A204.1 (cell line): ENCODE measurements around the gene DHRS12.

Experiments used
- FAIRE-seq: peaks from 2 replicates; lab custom pipeline; 2012; peaks lifted over from hg19 to GRCh38; lab: Jason Lieb, UNC

DHRS12 gene

DNA sequence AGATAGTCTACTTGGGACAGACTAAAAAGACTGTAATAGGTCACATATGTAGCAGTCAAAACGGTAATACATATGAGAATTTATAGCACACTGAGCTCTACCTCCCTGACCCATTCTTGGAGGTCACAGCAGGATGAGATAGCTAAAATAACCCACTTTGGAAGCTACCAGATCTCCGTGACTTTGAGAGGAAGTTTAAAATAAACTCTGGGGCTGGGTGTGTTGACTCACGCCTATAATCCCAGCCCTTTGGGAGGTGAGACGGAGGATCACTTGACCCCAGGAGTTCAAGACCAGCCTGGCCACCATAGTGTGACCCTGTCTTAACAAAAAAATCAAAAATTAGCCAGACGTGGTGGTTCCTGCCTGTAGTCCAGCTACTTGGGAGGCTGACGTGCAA lies 45.3 kb downstream of the DHRS12 start:
- FAIRE-seq, result no peak

DNA sequence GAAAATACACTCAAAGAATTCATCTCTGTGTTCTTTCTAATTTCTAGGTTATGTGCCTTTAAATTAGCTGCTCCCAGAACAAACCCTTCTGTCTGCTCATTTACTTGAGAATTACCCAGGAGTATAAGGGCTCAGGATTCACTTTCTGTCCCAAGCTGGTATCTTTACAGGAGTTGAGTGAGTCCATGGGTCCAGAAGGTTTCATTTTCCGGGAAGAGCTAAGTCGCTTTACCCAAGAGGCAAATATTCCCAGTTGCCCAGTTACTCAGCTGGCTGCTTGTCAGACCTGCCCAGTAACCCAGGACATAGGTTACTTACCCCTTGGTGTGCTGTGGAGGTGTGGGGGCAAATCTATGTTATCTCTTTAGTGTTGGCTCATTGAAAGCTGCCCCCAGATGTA lies 47.3 kb downstream of the DHRS12 start:
- FAIRE-seq, result no peak

DNA sequence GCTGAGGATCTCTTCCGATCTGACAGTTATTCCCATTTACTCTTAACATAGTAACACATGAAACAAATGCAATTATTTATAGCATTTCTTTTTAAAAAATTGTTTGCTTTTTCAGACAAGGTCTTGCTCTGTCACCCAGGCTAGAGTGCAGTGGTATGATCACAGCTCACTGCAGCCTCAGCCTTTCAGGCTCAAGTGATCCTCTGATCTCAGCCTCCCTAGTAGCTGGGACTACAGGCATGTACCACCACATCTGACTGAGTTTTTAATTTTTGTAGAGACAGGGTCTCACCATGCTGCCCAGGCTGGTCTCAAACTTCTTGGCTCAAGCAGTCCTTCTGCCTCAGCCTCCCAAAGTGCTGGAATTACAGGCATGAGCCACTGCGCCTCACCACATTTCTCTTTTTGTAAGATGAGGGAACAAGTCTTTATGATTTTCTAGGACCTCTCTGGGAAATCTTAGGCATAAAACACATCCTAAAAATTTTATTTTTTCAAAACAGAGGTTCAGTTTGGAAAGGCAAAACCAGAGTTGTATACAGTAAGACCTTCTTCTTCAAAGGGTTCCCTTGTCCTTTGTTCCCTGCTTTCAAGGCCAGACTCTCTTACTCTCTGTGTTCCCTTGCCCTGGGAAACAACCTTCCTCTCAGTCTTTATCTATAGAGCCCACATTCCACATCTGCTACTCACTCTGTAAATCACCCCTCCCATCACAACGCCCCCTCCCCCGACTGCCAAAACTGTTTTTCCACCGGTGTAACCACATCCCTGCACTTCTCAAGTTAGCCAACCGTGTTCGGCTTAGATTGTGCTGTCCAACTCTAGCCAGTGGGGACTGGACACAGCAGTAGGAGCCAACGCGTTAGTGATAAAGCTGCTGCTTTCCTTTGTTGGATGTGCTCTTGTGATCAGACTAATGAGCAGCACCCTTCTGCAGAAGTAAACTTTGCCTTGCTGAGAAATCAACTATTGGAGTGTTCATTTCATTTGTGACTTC lies 56.2 kb downstream of the DHRS12 start:
- no peak for FAIRE-seq

DNA sequence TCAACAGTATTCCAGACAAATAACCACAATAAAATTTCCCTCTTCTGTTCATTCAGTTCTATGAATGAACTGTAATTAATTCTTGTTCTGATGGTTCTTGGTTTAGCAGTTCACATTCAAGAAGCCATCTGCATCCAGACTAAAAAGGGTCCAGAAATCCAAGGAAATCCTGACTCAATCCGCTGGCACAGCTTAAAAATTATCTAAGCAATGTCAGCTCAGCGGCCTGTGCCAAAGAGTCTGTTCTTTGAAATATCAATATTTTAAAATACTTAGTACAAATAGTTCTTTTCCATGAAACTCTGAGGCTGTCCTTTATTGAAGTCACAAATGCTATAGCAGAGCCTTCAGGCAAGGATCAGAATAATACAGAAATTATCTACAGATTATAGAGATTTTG lies 57.2 kb downstream of the DHRS12 start:
- FAIRE-seq, result no peak

DNA sequence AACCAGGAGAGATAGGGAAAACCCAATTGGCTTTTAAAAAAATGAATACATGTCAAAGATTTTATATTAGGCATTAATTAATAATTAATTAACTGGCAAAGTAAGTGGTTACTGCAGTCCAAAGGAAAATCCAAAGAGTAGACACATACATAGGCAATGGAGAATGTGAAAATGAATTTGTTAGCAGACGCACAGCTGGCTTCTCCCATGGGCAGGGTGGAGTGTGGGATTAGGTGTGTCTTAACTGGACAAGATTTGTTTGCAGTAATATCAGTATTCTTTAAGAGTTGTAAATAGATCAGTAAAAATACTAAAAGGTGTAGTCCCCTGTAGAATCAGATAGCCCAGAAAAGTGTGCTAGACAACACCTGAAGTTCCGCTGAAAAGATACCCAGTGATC lies 58.7 kb downstream of the DHRS12 start:
- no peak for FAIRE-seq

- FAIRE-seq, result no peak
Measured at GRCh38 chr13:51742611-51743010, 61.4 kb downstream of the DHRS12 start.

GRCh38 chr13:51742031-51742430 lies 61.9 kb downstream of the DHRS12 start:
- no peak for FAIRE-seq

- no peak for FAIRE-seq
Measured at GRCh38 chr13:51740698-51741097, 63.3 kb downstream of the DHRS12 start.

DNA sequence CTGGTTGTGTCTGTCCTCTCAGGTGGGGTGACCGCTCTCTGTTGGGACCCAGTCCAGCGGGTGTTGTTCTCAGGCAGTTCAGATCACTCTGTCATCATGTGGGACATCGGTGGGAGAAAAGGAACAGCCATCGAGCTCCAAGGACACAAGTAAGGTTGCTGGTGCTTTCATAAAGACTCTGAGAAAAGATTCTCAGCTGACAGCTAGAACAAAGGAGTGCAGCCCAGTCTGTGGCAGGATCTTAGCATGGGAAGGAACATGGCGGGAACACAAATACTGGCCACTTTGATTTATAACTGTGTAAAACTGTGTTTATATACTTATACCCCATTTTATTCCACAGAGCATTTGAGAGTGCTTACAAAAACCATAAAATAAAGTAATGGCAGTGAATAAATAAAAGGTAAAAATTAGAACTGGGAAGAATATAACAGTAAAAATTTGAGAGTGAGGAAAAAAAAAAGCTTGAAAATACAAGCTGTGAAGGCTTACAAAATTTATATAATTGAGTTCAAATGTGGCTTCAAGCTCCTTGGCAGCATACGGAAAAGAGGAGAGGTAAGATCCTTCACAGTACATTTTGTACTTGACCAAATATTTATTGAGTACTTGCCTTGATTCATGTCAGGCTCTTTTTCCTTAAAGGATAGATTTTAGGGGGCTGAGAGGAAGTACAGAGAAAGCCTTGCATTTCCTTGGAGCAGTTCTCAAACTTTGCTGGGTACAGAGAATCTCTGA lies 64.8 kb downstream of the DHRS12 start:
- no peak for FAIRE-seq

- FAIRE-seq, result no peak
Measured at GRCh38 chr13:51738226-51738905, 65.6 kb downstream of the DHRS12 start.

DNA sequence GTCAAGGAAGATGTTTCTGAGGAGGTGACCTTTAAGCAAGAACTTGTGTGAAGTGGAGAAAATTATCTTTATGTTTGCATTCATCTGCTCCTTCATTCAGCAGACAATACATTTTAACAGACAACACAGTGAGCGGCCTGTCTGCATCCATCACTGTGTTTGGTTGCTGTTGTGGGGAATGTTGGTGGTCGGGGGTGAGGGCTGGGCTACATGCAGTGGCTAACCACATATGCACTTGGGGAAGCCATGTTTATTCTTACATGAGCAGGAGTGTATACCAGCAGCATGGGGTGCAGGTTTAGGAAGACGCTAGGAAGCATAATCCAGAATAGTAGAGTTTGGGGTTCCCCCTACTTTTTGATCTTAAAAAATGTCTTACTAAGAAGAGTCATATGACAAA lies 66.4 kb downstream of the DHRS12 start:
- FAIRE-seq, result no peak

GRCh38 chr13:51734786-51735185 lies 69.2 kb downstream of the DHRS12 start:
- no peak for FAIRE-seq

- FAIRE-seq, result no peak
Measured at GRCh38 chr13:51733374-51734298, 70.3 kb downstream of the DHRS12 start.

- peak; percentile 81 for FAIRE-seq
Measured at GRCh38 chr13:51731759-51732158, 72.2 kb downstream of the DHRS12 start.

DNA sequence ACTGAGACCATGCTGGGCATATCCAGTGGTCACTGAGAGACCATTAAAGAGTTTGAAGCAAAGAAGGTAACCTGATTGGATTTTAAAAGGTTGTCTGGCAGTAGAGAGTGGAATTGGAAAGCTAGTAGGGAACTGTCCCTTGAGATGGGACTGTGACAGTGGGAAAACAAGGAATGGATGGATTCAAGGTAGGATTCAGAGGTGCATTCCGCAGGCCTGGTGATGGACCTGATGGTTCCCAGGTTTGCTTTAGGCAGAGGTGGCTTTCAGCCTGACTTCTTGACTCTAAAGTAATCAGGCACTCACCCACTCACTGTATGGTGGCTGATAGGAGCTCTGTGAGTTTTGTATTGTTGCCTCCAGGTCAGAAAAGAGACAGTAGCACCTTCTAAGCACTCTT lies 73.0 kb downstream of the DHRS12 start:
- no peak for FAIRE-seq

DNA sequence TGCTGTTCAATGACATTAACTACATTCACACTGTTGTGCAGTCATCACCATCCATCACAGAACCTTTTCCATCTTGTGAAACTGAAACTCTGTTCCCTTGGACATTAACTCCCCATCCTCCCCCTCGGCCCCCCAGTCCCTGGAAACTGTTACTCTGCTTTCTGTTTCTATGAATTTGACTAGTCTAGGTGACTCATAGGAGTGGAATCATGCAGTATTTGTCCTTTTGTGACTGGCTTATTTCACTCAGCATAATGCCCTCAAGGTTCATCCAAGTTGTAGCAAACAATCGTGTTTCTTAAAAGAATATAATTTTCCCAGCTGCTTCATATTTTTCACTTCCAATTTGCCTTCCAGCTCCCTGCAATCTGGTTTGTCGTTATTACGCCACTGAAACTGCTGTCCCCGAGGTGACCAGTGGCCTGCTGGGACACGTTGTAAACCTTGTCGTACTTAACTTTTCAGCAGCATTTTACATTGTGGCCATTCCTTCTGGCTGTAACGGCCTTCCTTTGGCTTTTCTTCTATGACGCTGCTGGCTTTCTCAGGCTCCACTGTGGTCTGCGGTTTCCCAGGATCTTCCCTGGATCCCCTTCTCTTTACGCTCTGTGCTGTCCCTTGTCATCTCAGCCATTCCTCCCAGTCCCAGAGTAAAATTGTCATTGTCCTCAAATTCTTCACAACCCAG lies 74.0 kb downstream of the DHRS12 start:
- FAIRE-seq, result no peak

DNA sequence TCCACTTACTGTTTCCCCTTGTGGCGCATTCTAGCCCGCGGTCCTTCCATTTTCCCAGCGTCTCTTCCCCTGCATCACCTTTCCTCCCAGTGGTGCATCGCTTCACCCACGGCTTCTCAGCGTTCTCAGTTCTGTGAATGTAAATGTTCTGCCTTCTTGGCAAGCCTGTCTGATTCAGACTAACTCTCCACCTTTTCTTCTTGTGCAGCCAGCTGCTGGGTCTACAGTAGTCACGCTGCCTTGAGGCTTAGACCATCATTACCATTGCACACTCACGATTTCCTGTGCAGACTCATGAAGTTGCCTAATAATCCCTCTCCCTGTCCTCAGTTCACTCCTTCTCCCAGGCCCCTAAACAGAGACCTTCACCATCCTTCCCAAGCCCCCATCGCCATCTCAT lies 75.0 kb downstream of the DHRS12 start:
- FAIRE-seq, result no peak

DNA sequence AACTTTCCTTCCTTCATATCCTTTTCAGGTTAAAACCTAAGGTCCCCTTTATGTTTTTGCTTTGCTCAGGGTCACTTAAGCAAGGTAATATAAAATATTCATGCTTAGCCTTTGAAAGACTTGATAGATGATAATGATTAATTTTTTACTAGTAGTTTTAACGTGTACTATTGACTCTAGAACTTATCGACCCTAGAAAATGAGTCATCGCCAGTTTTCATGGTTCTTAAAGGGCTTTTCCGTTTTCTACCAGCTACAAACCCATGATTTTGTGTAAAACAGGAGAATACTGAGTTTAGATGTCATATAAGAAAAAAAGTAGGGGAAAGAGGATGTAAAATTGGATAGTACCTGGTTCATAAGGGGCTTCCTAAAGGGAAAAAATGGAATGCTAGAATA lies 75.7 kb downstream of the DHRS12 start:
- no peak for FAIRE-seq

DNA sequence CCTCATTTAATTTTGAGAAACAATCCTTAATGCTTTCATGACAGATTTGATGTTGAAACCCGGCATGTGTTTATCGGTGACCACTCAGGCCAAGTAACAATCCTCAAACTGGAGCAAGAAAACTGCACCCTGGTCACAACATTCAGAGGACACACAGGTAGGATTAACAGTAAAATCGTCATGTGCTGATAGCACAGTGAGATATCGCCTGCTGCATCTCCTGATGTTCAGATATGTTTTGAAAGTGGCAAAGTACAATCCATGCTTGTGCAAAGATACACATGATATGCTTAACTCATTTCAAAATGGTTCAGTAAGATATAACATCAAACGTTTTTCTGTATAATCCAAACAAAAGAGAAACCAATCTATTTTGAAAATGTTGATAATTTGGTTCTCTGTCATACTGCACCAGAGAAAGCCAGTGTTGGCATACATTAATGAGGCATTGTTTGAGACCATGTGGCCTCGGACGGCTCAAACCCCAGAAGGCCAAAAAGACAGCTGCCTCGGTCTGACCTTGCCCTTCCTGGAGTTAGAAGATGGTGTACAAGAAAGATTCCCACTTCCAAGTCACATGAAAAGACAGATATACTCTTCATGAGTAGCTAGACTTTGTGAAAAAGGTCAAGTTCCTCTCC lies 76.2 kb downstream of the DHRS12 start:
- FAIRE-seq, result no peak

DNA sequence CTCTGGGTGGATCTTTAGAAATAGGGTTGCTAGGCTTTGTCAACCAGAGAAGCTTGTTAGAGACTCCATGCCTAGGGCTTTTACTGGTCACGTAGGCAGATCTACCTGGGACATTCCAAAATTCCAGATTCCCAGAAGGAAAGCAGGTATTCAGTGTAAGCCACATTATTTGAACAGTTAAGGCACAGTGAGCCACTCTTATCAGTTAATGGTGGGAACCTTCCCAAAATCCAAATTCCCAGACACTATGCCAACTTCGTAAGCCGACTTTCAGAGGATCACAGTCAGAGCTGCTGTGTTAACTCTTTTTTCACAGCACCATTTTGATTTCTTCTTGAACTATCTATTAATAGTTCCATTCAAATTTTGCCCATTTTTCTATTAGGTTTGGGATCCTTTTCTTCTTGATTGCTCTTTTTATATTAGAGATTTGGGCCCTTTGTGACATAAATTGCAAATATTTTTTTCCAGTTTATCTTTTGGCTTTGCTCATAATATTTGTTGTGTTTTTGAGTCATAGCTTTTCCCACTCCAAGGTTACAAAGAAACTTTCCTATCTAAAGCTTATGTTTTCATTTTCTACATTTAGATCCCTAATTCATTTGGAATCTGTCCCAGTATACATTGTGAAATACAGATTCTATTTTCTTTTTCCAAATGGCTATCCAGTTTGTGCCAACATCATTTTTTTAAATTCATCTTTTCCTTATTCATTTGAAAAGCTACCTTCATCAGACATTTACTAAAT lies 77.3 kb downstream of the DHRS12 start:
- FAIRE-seq, result no peak
